ENCODE data around the gene SNX30. TPM values are rescaled to one million over a fixed set of nuclear protein-coding genes. Genes with fewer than 3 reads are reported as not detected.

SNX30 gene
- total and polyA plus RNA-seq, 4 donors: 1.8 to 13.5 (median 6.5) TPM

- no peak for TF ChIP-seq ZBTB33 (IDR thresholded peaks at IDR 0.05)
- TF ChIP-seq YY1 (IDR thresholded peaks at IDR 0.05): no peak
- no peak for TF ChIP-seq HNF4A (conservative IDR thresholded peaks at IDR 0.05)
These were observed 103.5 kb downstream of the SNX30 start (continued) for GRCh38 chr9:112853882-112854585.

DNA sequence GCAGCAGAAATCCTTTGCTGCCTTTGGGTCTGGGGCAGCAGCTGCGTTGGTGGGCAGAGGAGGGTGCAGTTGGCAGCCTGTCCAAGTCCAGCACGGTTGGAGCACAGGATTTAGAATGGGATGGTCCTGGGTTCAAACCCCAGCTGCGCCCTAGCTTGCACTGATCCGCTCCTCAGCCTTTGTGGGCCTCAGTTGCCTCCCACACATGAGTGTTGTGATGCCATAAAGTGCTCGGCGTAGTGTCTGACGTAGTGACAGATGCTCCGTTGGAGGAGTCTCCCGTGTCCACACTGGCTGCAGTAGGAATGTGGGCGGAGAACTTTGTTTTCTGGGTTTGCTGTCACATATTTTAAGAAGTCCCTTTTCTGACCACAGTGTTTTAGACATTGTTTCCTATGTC is 104.1 kb downstream of the SNX30 start:
- no peak for DNase-seq (ENCODE audit: low spot score)
- H3K27me3 ChIP-seq (ENCODE audit: control insufficient read depth in 4 of 4, insufficient read depth in 4 of 4, low read length in 3 of 4): no peaks in the 10 kb centered on the region
- H3K27ac ChIP-seq (ENCODE audit: low read depth in 1 of 2, low read length in 2 of 2): no peak overlapping the region
- H3K4me1 ChIP-seq (ENCODE audit: control insufficient read depth in 4 of 4, insufficient read depth in 4 of 4, low read length in 3 of 4): peaks cover 0 to 3% (median 1%) of the 10 kb centered on the region in 4 donors
- H3K9ac ChIP-seq (ENCODE audit: low read depth in 1 of 2, low read length in 2 of 2): no peak overlapping the region
- H3K9me3 ChIP-seq (ENCODE audit: control insufficient read depth in 4 of 4, low read length in 3 of 4): no peaks in the 10 kb centered on the region
- H3K4me3 ChIP-seq (ENCODE audit: low read depth in 1 of 3, low read length in 3 of 3): no peak overlapping the region
- peaks cover 0 to 4% (median 1%) of the 10 kb centered on the region in 4 donors for H3K36me3 ChIP-seq (ENCODE audit: control insufficient read depth in 4 of 4, insufficient read depth in 3 of 4, low read depth in 1 of 4, low read length in 3 of 4)
- TF ChIP-seq MAX (IDR thresholded peaks at IDR 0.05) (no peak), ZBTB33 (IDR thresholded peaks at IDR 0.05) (no peak), HNF4G (IDR thresholded peaks at IDR 0.05) (no peak), HNF4A (conservative IDR thresholded peaks at IDR 0.05) (no peak)
- 96% methylated on average over 10 of the region's 10 CpGs for WGBS

- Histone ChIP-seq H3K9me3 (ENCODE audit: control insufficient read depth in 4 of 4, low read length in 3 of 4) (no peaks in the 10 kb centered on the region), H3K4me3 (ENCODE audit: low read depth in 1 of 3, low read length in 3 of 3) (no peak overlapping the region), H3K36me3 (ENCODE audit: control insufficient read depth in 4 of 4, insufficient read depth in 3 of 4, low read depth in 1 of 4, low read length in 3 of 4) (peaks cover 0 to 4% (median 1%) of the 10 kb centered on the region in 4 donors), H3K4me1 (ENCODE audit: control insufficient read depth in 4 of 4, insufficient read depth in 4 of 4, low read length in 3 of 4) (peaks cover 0 to 3% (median 1%) of the 10 kb centered on the region in 4 donors), H3K9ac (ENCODE audit: low read depth in 1 of 2, low read length in 2 of 2) (no peak overlapping the region), H3K27ac (ENCODE audit: low read depth in 1 of 2, low read length in 2 of 2) (no peak overlapping the region), H3K27me3 (ENCODE audit: control insufficient read depth in 4 of 4, insufficient read depth in 4 of 4, low read length in 3 of 4) (no peaks in the 10 kb centered on the region)
- TF ChIP-seq, protein P1, sequence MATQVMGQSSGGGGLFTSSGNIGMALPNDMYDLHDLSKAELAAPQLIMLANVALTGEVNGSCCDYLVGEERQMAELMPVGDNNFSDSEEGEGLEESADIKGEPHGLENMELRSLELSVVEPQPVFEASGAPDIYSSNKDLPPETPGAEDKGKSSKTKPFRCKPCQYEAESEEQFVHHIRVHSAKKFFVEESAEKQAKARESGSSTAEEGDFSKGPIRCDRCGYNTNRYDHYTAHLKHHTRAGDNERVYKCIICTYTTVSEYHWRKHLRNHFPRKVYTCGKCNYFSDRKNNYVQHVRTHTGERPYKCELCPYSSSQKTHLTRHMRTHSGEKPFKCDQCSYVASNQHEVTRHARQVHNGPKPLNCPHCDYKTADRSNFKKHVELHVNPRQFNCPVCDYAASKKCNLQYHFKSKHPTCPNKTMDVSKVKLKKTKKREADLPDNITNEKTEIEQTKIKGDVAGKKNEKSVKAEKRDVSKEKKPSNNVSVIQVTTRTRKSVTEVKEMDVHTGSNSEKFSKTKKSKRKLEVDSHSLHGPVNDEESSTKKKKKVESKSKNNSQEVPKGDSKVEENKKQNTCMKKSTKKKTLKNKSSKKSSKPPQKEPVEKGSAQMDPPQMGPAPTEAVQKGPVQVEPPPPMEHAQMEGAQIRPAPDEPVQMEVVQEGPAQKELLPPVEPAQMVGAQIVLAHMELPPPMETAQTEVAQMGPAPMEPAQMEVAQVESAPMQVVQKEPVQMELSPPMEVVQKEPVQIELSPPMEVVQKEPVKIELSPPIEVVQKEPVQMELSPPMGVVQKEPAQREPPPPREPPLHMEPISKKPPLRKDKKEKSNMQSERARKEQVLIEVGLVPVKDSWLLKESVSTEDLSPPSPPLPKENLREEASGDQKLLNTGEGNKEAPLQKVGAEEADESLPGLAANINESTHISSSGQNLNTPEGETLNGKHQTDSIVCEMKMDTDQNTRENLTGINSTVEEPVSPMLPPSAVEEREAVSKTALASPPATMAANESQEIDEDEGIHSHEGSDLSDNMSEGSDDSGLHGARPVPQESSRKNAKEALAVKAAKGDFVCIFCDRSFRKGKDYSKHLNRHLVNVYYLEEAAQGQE (IDR thresholded peaks at IDR 0.05): no peak
- TF ChIP-seq HNF4A (conservative IDR thresholded peaks at IDR 0.05) (no peak), MAX (IDR thresholded peaks at IDR 0.05) (no peak), FOXA1 (IDR thresholded peaks at IDR 0.05) (no peak), SP1 (IDR thresholded peaks at IDR 0.05) (no peak), NR2F2 (IDR thresholded peaks at IDR 0.05) (no peak), HNF4G (IDR thresholded peaks at IDR 0.05) (no peak), JUND (IDR thresholded peaks at IDR 0.05) (no peak), YY1 (IDR thresholded peaks at IDR 0.05) (no peak), TAF1 (conservative IDR thresholded peaks at IDR 0.05) (no peak), GABPA (IDR thresholded peaks at IDR 0.05 in 1 of 2, conservative IDR thresholded peaks at IDR 0.05 in 1 of 2) (no peak), RAD21 (IDR thresholded peaks at IDR 0.05) (no peak), EGR1 (IDR thresholded peaks at IDR 0.05; ENCODE audit: low read depth in 2 of 2) (no peak), ZBTB33 (IDR thresholded peaks at IDR 0.05) (no peak)
- TF ChIP-seq, protein P2, sequence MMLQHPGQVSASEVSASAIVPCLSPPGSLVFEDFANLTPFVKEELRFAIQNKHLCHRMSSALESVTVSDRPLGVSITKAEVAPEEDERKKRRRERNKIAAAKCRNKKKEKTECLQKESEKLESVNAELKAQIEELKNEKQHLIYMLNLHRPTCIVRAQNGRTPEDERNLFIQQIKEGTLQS (IDR thresholded peaks at IDR 0.05): no peak
- WGBS: 95% methylated on average over 8 of the region's 8 CpGs
- no peak for DNase-seq (ENCODE audit: low spot score)
These were observed 105.6 kb downstream of the SNX30 start for GRCh38 chr9:112856200-112856599.

Measured in liver (tissue), 9 donors.